COLO668 (cell line): Measurements from ENCODE around the gene CTBS.
A peak's percentile ranks its signal among the peaks of the same experiment; 100 is the strongest.
"Not testable (repeated sequence)": the region's sequence is repeated elsewhere in the genome, so short reads cannot be mapped to it uniquely, and the experiment has no call there.

Experiments used
- DNase-seq: peaks from one replicate; lab custom pipeline; 2025; ENCODE audit not compliant: unreplicated experiment; lab: John Stamatoyannopoulos, UW

Gene CTBS

DNA sequence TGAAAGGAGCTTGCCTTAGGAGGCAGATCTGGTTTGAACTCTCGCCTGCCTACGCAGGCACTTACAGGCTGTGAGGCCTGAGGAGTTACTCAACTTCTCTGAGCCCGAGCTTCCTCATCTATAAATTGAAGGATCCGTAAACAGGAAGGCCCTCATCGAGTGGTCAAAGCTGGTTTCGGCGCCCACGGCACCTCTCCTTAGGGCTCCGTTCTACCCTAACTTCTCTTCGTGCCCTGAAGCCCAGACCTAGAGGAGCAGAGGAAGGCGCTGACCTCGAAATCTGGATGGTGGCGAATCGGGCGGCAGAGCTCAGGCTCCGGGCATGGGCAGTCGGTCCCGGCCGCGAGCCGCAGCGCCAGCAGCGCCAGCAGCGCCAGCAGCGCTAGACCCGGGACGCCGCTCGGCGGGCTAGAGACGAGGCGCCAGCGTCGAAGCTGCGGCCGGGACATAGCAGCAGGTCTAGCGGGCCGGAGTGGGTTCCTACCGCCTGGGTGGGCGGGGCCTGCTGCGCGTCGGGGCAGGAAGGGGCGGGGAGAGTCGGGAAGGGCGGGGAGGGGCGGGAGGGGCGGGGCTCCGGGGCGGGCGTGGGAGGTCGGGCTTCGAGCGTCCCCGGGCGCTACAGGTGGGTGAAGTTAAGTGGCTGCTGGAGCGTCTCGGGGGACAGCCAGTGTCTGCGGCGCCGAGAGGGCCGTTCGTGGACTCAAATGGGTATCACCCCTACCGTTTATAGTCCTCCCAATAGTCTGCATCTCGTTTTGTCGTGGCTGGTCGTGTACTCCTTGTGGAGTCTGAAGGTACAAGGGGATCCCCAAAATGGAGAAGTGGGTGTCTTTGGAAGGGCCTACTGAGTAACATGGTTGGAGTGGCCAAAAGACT, at the start of gene CTBS:
Gene CTBS (minus strand): TSS at position 474 of the 876 bp plus-strand sequence. CDS start 25 bp downstream, at position 449.
- peak; percentile 98 for DNase-seq

GRCh38 chr1:84621553-84621952, 47.3 kb upstream of the CTBS start:
- no peak for DNase-seq

DNA sequence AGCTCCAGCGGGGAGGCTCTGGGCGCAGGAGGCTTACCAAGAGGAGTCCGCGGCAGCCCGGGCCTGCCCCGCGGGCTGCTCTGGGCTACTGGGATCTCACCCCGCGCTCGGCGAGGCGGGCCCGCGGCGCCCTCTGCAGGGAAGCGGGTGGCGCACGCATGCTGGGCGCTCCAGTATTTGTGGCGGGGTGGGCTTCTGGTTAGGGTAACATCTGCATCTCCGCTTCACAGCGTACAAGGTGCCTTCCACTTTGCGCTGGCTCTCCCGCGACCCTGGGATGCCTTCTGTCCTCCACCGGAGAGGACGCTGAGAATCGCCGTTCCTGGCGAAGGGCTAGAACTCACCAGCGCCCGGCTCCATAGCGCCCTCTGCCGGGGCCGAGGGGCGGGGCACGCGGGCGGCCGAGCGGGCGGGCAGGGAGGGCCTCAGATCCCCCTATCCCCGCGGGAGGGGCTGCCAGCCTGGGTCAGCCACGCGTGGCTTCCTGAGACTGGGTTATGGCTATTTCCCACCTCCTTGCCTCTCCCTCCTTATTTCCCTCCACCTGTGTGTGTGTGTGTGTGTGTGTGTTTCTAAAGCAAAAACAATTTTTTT, 46.6 kb upstream of the CTBS start:
- DNase-seq: peak; percentile 93

DNA sequence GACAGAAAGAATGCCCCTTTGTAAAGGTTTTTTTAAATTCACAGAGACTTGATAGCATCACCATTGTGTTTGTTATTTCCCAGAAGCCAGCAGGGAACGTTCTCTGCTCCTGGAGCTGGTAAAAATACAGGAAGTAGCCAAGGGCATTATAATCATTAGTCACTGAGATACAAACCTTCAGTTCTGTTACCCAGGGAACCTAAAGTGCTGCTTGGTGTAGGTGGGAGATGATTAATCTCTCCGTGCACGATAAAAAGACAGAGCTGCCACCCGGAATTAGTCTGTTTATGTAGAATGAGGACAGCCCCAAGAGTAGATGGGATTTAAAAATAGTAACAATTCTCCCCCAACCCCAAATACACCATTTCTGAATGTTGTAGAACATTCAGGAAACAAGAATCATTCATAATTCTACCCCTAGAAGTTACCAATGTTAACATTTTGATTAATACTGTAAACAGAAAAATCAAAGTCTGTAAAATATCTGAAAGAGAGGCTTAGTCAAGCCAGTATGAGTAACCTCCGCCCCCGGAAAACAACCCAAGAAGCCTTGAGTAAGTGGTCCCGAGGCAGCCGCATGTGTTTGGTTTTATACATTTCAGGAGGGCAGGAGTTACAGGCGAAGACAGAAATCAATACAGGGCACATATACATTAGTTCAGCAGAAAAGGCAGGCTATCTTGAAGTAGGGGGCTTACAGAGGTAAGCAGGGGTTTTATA, 45.3 kb upstream of the CTBS start:
- no peak for DNase-seq

GRCh38 chr1:84617349-84617748, 43.1 kb upstream of the CTBS start:
- DNase-seq: no peak

- no peak for DNase-seq
These were observed 41.5 kb upstream of the CTBS start for GRCh38 chr1:84615790-84616189.

GRCh38 chr1:84613887-84614286, 39.6 kb upstream of the CTBS start:
- DNase-seq: no peak

- no peak for DNase-seq
These were observed 38.8 kb upstream of the CTBS start for GRCh38 chr1:84613026-84613425.

GRCh38 chr1:84611796-84612195, 37.6 kb upstream of the CTBS start:
- no peak for DNase-seq

GRCh38 chr1:84611091-84611490, 36.9 kb upstream of the CTBS start:
- DNase-seq: no peak

GRCh38 chr1:84606977-84607376, 32.7 kb upstream of the CTBS start:
- no peak for DNase-seq

- no peak for DNase-seq
These were observed 30.9 kb upstream of the CTBS start for GRCh38 chr1:84605157-84605556.

GRCh38 chr1:84603941-84604830, 29.9 kb upstream of the CTBS start:
- DNase-seq: no peak

DNA sequence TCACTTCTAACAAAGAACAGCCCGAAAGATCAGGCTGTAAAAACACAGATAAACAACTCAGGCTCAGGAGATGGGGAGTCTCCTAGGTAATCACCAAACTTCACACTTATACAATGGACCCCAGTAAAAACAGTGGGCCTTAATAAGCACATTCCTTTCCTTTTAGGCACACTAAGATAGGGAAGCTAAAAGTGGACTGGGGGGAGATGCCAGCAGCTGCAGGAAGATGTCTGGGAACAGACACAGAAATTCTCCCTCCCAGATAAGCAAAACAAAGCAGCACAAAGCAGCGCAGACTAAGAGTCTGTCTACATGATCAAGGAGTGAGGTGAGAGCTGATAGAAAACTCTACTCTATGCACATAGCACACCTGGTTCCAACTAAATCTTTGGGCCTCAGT, 29.0 kb upstream of the CTBS start:
- no peak for DNase-seq

DNA sequence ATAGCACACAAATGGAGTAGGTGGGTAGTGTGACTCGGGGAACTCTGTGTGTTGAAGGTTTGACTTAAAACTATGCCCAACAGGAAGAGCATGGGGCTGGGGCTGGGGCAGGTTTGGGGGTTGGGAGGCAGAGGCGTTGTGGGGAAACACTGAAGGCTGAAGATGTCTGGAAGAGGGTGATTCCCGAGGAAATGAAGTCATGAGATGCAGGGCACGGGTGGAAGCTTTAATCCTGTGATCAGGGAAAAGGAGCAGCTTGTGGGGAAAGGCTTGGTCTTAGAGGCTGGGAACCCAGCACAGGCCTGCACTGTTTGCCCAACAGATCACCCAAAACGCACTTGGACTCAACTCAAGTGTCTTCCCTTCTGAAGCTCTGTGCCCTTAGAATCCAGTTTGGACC, 26.6 kb upstream of the CTBS start:
- DNase-seq: no peak

- DNase-seq: no peak
These were observed 24.9 kb upstream of the CTBS start for GRCh38 chr1:84598846-84599741.

DNA sequence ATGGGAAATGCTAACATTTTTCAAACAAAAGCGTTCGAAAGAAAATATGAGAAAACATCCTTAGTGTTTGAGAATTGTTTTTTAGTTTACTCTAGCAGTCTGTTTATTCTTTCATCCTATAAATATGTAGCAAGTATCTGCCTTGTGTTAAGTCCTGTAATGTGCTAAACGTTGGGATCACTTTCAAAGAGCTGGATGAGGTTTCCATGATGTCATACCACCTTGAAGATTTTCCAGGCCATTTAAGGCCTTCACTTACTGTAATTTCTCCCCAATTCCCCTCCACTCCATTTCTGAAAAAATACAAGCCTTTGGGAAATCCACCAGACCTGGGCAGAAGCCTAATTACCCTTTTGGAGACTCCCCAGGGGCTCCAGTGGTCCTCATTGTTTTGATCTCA, 24.2 kb upstream of the CTBS start:
- no peak for DNase-seq

- DNase-seq: no peak
These were observed 22.8 kb upstream of the CTBS start for GRCh38 chr1:84597011-84597410.

DNA sequence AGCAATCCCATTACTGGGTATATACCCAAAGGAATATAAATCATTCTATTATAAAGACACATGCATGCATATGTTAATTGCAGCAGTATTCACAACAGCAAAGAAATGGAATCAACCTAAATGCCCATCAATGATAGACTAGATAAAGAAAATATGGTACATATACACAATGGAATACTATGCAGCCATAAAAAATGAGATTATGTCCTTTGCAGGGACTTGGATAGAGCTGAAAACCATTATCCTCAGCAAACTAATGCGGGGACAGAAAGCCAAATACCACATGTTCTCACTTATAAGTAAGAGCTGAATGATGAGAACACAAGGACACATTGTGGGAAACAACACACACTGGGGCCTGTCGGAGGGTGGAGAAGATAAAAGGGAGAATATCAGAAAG, 20.7 kb upstream of the CTBS start:
- DNase-seq: not testable (repeated sequence)

DNA sequence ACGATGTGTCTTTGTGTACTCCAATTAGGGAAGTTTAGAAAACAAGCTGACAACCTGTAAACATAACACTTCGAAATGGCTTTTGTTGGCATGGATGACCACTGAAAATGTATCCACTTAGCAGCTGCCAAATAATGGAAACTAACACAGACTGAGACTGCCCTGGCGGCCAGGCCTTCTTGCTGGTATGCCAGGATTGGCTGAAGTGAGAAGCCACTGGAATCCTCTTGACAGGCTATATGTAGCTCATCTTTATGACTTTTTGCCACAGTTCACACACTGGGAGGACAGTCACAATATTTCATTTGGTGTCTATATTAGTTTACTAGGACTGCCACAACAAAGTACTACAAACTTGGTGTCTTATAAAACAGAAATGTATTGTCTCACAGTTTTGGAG, 12.9 kb upstream of the CTBS start:
- no peak for DNase-seq
